ENCODE results near the gene UQCR10. TPM values are rescaled to one million over a fixed set of nuclear protein-coding genes. Genes with fewer than 3 reads are reported as not detected.

Gene UQCR10
- total RNA-seq, 1 donor from 2014 or later, result 72.5 TPM

DNA sequence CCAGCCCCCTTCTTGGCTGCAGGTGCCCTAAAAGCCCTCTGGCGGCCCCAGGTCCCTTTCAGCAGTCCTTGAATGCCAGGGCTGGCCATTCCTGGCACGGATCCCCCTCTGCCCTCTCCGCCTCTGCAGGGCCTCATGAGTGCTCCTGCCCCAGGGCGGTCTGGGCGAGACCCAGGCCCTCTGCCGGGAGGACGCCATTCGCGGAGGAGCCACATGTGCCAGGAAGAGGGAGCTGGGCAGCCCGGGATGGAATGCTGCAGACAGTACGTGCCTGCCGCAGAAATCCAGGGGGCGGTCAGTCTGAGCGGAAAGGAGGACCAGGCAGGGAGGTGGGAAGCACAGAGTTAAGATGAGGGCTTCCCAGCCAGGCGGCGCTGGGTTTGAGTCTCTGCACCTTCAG is 44.6 kb upstream of the UQCR10 start:
- TF ChIP-seq CTCF (conservative IDR thresholded peaks at IDR 0.05; ENCODE audit: low read depth, low read length), result no peak
- DNase-seq (ENCODE audit: low read depth), result no peak
- no peak overlapping the region for H3K4me3 ChIP-seq (ENCODE audit: low read depth, low read length)

GRCh38 chr22:29723766-29724165 is 43.4 kb upstream of the UQCR10 start:
- no peak overlapping the region for H3K4me3 ChIP-seq (ENCODE audit: low read depth, low read length)
- no peak for TF ChIP-seq CTCF (conservative IDR thresholded peaks at IDR 0.05; ENCODE audit: low read depth, low read length)
- DNase-seq (ENCODE audit: low read depth), result no peak

GRCh38 chr22:29724843-29725242 is 42.3 kb upstream of the UQCR10 start:
- DNase-seq (ENCODE audit: low read depth), result no peak
- no peak for TF ChIP-seq CTCF (conservative IDR thresholded peaks at IDR 0.05; ENCODE audit: low read depth, low read length)

GRCh38 chr22:29726106-29726505 is 41.1 kb upstream of the UQCR10 start:
- no peak for TF ChIP-seq CTCF (conservative IDR thresholded peaks at IDR 0.05; ENCODE audit: low read depth, low read length)
- DNase-seq (ENCODE audit: low read depth), result no peak
- no peak overlapping the region for H3K4me3 ChIP-seq (ENCODE audit: low read depth, low read length)

More at GRCh38 chr22:29724843-29725242, 42.3 kb upstream of the UQCR10 start:
- no peak overlapping the region for H3K4me3 ChIP-seq (ENCODE audit: low read depth, low read length)

- no peak for DNase-seq (ENCODE audit: low read depth)
- no peak for TF ChIP-seq CTCF (conservative IDR thresholded peaks at IDR 0.05; ENCODE audit: low read depth, low read length)
- no peak overlapping the region for H3K4me3 ChIP-seq (ENCODE audit: low read depth, low read length)
Measured at GRCh38 chr22:29726512-29727130, 40.5 kb upstream of the UQCR10 start.

DNA sequence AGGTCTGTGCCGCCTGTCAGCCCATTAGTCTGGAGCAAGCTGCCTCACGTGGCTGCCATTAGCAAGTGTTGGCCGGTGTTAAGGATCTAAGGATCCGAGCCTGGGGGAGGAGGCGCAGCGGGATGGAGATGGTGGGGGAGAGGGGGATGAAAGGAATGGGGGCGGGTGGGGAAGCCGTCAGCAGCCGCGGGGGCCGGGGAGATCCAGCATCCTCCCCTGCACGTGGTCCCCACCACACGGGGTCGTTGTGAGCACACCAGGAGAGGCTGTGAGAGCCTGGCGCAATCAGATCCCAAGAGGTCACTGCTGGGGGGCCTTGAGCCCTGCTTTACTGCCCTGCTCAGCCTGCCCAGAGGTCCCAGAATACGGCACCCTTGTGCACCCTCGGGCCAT is 40.0 kb upstream of the UQCR10 start:
- no peak for DNase-seq (ENCODE audit: low read depth)
- peak; percentile 41 for TF ChIP-seq CTCF (conservative IDR thresholded peaks at IDR 0.05; ENCODE audit: low read depth, low read length)
- no peak overlapping the region for H3K4me3 ChIP-seq (ENCODE audit: low read depth, low read length)

DNA sequence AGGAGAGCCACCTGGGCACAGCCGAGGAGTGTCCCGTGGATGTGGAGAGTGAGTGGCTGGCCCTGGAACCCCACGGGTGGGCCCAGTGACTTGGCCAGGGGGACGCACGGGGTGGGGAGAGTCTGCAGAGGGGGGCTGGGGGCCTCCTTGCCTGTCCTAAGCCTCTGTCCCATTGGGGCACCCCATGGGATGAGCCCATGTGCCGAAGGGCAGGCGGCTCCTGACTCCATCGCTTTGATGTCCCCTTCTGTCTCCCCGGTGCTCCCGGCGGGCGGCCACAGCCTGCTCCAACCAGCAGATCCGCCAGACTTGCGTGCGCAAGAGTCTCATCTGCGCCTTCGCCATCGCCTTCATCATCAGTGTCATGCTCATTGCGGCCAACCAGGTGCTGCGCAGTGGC is 38.0 kb upstream of the UQCR10 start:
- TF ChIP-seq CTCF (conservative IDR thresholded peaks at IDR 0.05; ENCODE audit: low read depth, low read length), result no peak
- no peak for DNase-seq (ENCODE audit: low read depth)

More for the DNA sequence above, 38.0 kb upstream of the UQCR10 start:
- H3K4me3 ChIP-seq (ENCODE audit: low read depth, low read length), result no peak overlapping the region
